Measurements from ENCODE around the gene LSM2.
A peak's percentile ranks its signal among the peaks of the same experiment; 100 is the strongest.
"Not testable (repeated sequence)": the region's sequence is repeated elsewhere in the genome, so short reads cannot be mapped to it uniquely, and the experiment has no call there.

Gene LSM2

GRCh38 chr6:31795616-31796298, 11.0 kb downstream of the LSM2 start, which contains the start of gene VARS1:
Gene VARS1, minus strand, starts transcription at chr6:31795752. Its CDS starts 535 bp downstream, at chr6:31795217.
- peak; percentile 82 for DNase-seq

GRCh38 chr6:31794866-31795615, 11.7 kb downstream of the LSM2 start:
- peak; percentile 55 for DNase-seq

- DNase-seq = no peak
Observed at GRCh38 chr6:31794294-31794865, 12.4 kb downstream of the LSM2 start.

- not testable (repeated sequence) for DNase-seq
Observed at GRCh38 chr6:31793927-31794245, 12.9 kb downstream of the LSM2 start.

- no peak for DNase-seq
Observed at GRCh38 chr6:31792761-31793171, 14.0 kb downstream of the LSM2 start.

DNA sequence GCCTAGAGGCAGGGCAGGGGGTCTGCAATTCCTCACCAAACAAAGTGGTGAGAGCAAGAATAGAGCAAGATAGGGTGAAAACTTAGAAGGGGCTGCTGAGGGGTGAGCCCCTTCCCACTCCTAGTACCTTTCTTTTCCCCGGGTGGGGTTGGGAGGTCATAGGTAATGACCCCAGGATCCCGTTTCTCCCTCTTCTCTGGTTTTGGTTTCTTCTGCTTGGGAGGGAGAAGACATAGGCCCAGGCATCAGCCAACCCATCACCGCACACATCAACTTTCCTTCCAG, 14.7 kb downstream of the LSM2 start:
- DNase-seq = no peak

DNA sequence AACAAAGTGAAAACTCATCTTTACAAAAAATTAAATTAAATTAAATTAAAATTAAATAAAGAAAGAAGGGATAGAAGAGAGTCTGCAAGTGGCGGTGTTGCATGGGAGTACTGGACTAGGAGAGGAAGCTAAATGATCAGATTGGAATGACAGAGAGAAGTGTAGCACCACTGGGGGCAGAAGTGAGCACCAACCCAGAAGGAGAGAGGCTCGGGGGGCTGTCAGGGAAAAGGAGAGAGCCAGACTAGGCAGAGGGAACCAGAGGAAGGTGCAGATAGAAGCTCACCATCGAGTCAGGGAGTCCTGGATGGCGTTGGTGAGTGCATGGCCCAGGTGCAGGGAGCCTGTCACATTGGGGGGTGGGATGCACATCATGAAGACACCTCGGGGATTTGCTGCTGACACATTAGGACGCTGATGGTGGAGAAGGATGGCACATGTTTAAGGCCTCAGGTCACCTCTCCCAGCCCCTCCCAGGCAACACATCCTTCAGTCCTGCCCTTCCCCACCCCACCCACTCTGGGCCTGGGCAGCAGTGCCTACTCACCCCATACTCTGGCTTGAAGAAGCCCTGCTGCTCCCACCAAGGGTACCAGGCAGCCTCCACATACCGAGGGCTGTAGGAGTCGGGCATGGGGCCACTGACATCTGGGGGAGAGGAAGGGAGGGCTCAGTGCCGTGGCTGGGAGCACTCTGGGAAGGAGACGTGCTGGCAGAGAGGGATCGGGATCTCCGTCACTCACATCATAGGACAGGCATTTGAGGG, 15.3 kb downstream of the LSM2 start:
- no peak for DNase-seq

DNA sequence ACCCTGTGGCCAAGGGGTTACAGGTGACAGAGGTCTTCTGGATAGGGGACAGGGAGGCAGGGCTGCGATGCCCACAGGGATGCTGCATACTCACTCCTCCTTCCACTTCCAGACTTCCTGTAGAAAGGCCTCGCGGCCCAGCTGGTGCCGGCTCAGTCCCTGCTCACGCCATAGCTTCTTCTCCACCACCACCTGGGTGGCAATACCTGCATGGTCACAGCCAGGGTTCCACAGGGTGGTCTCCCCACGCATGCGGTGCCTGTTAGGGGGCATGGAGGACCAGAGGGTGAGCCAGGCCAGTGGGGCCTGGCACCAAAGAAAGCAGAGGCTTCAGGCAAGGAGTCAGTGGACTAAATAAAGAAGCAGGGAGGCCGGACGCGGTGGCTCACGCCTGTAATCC, 21.3 kb downstream of the LSM2 start:
- no peak for DNase-seq

GRCh38 chr6:31784098-31784925, 22.5 kb downstream of the LSM2 start:
- DNase-seq = no peak

- no peak for DNase-seq
Observed at GRCh38 chr6:31782126-31782855, 24.5 kb downstream of the LSM2 start.

DNA sequence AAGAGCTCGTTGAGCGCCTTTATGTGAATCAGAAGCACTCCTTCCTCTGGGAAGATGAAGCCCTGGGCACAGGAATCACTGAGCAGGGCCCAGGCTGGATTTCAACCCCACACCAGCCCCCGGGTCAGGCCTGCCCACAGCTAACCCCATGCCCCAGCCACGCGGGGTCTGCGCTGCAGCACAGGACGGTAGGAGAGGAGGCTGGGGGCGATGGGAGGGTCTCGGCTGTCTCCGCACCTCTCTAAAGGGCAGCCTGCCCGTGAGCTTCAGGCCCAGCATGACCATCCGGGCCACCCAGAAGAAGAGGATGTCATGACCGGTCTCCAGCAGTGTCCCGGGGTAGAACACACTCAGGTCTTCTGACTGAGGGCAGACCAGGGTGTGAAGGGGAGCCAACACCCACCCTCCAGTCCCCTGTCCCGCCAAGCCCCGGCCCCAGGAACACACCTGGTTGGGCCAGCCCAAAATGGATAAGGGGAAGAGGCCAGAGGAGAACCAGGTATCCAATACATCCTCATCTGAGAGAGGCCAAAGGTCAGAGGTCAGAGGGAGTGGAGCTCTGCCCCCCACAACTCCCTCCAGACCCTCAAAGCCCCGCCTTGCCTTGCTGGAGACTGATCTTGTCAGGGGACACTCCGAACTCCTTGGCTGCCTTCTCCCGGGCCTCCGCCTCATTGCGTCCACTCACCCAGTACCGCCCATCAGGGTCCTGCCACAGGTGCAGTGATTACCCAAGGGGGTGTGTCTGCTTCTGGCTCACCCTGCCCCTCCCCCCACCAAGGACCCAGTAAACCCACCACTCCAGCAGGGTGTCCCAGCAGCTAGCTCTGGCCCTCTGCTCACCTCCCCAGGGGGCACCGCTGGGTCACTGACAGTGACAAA, 25.3 kb downstream of the LSM2 start:
- no peak for DNase-seq

DNA sequence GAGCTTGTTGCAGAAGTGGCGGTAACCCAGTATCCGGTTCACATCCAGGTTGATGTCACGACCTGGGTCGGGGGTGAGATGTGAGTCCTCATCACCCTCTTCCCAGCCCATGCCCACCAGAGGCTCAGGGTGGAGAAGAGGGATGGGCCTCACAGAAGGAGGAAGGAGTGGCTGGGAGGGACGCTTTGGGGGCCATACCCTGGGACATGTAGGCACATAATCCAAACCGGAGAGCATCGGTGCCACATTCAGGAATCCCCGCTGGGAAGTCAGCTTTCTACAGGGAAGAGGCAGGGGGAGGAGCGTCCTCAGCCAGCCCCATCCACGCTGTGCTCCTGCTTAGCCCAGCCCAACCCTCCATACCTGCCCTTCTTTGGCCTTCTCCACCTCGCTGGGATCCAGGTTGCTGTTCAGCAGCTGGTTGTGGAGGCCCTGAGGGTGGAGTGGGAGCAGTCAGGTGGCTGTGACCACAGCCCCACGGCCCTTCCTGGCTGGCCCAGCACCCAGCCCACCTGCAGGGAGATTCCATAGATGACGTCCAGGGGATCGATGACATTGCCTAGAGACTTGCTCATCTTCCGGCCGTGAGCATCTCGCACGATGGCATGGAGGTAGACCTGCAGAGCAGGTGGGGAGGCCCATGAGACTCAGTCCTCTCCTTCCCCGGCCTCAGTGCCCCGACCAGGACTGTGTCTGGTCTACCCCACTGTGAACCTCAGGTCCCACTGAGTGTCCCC, 26.1 kb downstream of the LSM2 start:
- no peak for DNase-seq

DNA sequence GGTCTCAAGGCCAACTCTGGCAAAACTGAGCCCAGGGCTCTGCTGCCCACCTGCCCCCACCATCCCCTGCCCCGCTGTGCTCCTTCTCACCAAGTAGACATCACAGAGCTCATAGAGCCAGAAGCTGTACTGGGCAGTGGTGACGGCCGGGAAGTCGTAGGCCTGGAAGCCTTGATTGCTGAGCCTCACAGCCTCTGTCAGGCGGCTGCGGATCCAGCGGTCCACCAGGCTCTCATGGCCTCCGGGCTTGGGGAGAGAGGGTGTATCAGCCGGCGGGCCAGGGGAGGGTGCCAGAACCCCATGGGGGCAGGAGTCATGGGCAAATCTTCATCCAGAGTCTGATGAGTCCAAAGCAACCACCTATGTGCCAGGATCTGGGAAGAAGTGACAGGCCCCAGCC, 26.9 kb downstream of the LSM2 start:
- DNase-seq = no peak

DNA sequence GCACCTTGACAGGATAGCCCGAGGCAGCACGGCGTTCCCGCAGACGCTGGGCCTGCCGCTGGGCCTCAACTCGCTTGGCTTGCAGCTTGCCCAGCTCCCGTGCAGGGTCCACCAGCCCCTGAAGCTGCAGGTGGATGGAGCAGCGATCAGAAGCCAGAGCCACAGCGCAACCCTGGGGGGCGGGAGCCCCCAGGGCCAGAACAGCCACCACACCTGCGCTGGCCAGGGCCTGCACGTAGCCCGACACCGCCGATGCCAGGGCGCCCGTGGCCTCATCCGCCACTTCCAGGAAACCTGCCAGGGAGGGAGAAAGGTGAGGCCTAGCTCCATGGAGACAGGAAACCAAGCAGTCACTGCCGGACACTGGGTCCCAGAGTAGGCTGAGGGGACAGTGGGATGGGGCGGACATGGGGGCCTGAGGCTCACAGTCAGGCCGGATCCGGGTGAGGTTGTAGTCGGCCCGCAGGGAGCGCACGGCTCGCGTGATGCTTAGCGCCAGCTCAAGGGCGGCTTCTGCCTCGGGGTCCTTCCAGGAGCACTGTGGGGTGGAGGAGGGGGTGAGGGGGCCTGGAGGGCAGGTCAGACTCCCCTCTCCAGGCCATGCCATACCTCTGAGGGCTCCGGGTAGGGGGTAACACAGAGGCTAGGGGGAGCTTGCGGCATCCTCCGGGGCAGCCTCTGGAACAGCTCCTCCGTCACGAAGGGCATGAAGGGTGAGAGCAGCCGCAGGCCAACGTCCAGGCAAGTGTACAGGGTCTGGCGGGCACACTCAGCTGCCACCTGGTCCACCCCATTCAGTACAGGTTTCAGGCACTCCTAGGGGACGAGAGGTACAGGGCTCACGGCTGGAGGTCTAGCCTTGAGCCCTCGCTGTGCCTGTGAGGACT, 27.5 kb downstream of the LSM2 start:
- no peak for DNase-seq

DNA sequence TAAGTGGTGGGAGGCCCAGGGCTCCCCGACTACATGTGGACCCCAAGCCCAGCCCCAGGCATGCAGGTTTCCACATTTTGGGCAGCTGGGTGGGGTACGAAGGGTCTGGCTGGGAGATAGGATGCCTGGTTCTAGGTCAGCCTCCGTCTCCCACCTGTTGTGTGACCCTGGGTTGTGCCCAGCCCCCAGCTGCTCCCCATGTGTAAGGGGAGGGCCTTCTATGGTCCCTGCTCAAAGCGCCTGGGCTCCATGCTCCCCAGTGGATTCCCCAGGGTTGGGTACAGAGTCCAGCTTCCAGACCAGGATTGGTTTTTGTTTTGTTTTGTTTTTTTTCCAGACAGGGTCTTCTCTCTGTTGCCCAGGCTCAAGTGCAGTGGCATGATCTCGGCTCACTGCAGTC, 28.6 kb downstream of the LSM2 start:
- DNase-seq = no peak

GRCh38 chr6:31777667-31778050, 29.1 kb downstream of the LSM2 start:
- DNase-seq = no peak

GRCh38 chr6:31776989-31777666, 29.6 kb downstream of the LSM2 start, which contains the start of gene VWA7:
Gene VWA7, minus strand, starts transcription at chr6:31777328. Its CDS starts 549 bp downstream, at chr6:31776779.
- peak; percentile 37 for DNase-seq

GRCh38 chr6:31776485-31776988, 30.2 kb downstream of the LSM2 start:
- DNase-seq = no peak
